ENCODE measurements around the gene PRKCG. TPM values are rescaled to one million over a fixed set of nuclear protein-coding genes. Genes with fewer than 3 reads are reported as not detected.
A peak's percentile ranks its signal among the peaks of the same experiment; 100 is the strongest.

The PRKCG gene
- total RNA-seq, 1 experiment from 2014 or later: 5.9 TPM

GRCh38 chr19:53898636-53899341, 16.8 kb downstream of the PRKCG start:
- Histone ChIP-seq H3K9me3 (ENCODE audit: insufficient read depth, low read depth) (no peaks in the 10 kb centered on the region), H4K20me1 (ENCODE audit: insufficient read depth) (no peaks in the 10 kb centered on the region), H3K79me2 (ENCODE audit: low read depth) (no peaks in the 10 kb centered on the region), H3K27me3 (ENCODE audit: insufficient read depth, low read depth) (no peaks in the 10 kb centered on the region), H3K4me3 (no peak overlapping the region), H3F3A (ENCODE audit: insufficient read depth, low read depth) (peaks cover 12% of the 10 kb centered on the region), H3K9me2 (ENCODE audit: insufficient read depth) (no peaks in the 10 kb centered on the region), H3K4me1 (replicated peaks; ENCODE audit: insufficient read depth) (peaks cover 14% of the 10 kb centered on the region), H2AFZ (no peak overlapping the region), H3K4me2 (no peak overlapping the region), H3K36me3 (ENCODE audit: low read depth) (no peaks in the 10 kb centered on the region), H3K27ac (no peak overlapping the region)
- CTCF ChIA-PET: no interaction called here
- no peak for DNase-seq
- no TSS peak for BruUV-seq (replicated peaks)
- TF ChIP-seq CTCF (conservative IDR thresholded peaks at IDR 0.05): no peak
- POLR2A ChIA-PET (ENCODE audit: unreplicated experiment): interaction anchor here (0.6 kb wide), 1 partner anchor 30 kb away, joined by 3 read pairs; no protein-coding TSS in a partner anchor
- intact Hi-C loops (cut with micrococcal nuclease; ENCODE audit: unreplicated experiment): no loop called here

- Histone ChIP-seq H3K4me3 (no peak overlapping the region), H3F3A (ENCODE audit: insufficient read depth, low read depth) (peaks cover 16% of the 10 kb centered on the region; the same call in 1 of the 2 replicates), H3K9me2 (ENCODE audit: insufficient read depth) (no peaks in the 10 kb centered on the region), H3K27me3 (ENCODE audit: insufficient read depth, low read depth) (no peaks in the 10 kb centered on the region), H3K27ac (no peak overlapping the region), H3K9me3 (ENCODE audit: insufficient read depth, low read depth) (no peaks in the 10 kb centered on the region), H2AFZ (no peak overlapping the region), H3K36me3 (ENCODE audit: low read depth) (no peaks in the 10 kb centered on the region), H3K4me1 (replicated peaks; ENCODE audit: insufficient read depth) (peaks cover 16% of the 10 kb centered on the region), H4K20me1 (ENCODE audit: insufficient read depth) (no peaks in the 10 kb centered on the region), H3K4me2 (no peak overlapping the region), H3K79me2 (ENCODE audit: low read depth) (no peaks in the 10 kb centered on the region)
- intact Hi-C loops (cut with micrococcal nuclease; ENCODE audit: unreplicated experiment): no loop called here
- no peak for DNase-seq
- no peak for TF ChIP-seq CTCF (conservative IDR thresholded peaks at IDR 0.05)
- no peak for TF ChIP-seq EZH2 (IDR thresholded peaks at IDR 0.05; ENCODE audit: low read depth)
- ChIA-PET POLR2A (ENCODE audit: unreplicated experiment) (no interaction called here), CTCF (no interaction called here)
- no TSS peak for BruUV-seq (replicated peaks)
Measured at GRCh38 chr19:53900191-53900860, 18.3 kb downstream of the PRKCG start.

DNA sequence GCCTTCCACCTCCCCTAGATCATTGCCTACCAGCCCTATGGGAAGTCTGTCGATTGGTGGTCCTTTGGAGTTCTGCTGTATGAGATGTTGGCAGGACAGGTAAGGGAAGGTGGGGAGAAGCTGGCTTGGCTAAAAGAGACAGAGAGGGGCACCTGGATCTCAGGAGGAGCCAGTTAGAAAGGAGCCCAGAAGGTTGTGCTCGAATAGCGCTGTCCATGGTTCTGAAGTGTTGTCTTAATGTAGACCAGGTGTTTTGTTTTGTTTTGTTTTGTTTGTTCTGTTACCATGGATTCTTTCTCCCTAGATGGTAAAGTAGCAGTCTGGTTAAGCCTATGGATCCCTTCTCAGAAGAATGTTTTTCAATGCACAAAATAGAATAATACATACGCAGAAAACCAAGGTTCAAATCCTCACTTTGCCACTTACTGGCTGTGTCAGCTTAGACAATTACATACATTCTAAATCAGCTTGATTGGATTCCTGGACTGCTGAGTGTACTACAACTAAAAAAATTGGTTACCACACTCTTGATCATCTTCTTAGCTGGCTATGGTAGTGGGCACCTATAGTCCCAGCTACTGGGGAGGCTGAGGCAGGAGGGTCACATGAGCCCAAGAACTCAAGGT, 21.2 kb downstream of the PRKCG start:
- H3K9me3 ChIP-seq (ENCODE audit: insufficient read depth, low read depth): no peaks in the 10 kb centered on the region
- H3F3A ChIP-seq (ENCODE audit: insufficient read depth, low read depth): peaks cover 20% of the 10 kb centered on the region; the same call in 1 of the 2 replicates
- BruUV-seq (replicated peaks): no TSS peak
- intact Hi-C loops (cut with micrococcal nuclease; ENCODE audit: unreplicated experiment): no loop called here
- TF ChIP-seq EZH2 (IDR thresholded peaks at IDR 0.05; ENCODE audit: low read depth) (no peak), CTCF (conservative IDR thresholded peaks at IDR 0.05) (no peak)
- peak; percentile 44 to 71 for DNase-seq
- ChIA-PET CTCF (no interaction called here), POLR2A (ENCODE audit: unreplicated experiment) (no interaction called here)
- no peaks in the 10 kb centered on the region for H3K79me2 ChIP-seq (ENCODE audit: low read depth)
- H2AFZ ChIP-seq: no peak overlapping the region
- peaks cover 23% of the 10 kb centered on the region for H3K4me1 ChIP-seq (replicated peaks; ENCODE audit: insufficient read depth)
- H3K36me3 ChIP-seq (ENCODE audit: low read depth): no peaks in the 10 kb centered on the region
- H3K27me3 ChIP-seq (ENCODE audit: insufficient read depth, low read depth): no peaks in the 10 kb centered on the region
- no peaks in the 10 kb centered on the region for H4K20me1 ChIP-seq (ENCODE audit: insufficient read depth)
- H3K4me3 ChIP-seq: no peak overlapping the region
- H3K27ac ChIP-seq: no peak overlapping the region
- no peak overlapping the region for H3K4me2 ChIP-seq
- H3K9me2 ChIP-seq (ENCODE audit: insufficient read depth): no peaks in the 10 kb centered on the region
